ENCODE results near the gene ETNK2.

DNA sequence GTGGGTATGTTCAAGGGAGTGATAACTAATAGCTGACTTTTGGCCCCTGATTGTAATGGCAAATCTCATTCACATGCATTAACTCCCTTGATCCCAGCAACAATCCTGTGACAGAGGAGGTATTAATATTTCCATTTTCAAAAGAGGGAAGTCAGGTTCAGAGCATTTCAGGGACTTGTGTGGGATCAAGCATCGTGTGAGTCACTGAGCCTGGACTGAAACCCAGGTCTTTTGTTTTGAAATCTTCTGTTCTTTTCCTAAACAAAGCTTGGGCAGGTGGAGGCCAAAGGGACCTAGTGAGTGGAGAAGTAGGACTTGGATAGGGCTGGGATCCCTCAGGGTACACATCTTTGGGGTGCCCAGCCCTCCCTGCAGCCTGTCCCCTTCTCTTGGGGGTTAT lies 37.9 kb downstream of the ETNK2 start:
- TF ChIP-seq, protein P1, sequence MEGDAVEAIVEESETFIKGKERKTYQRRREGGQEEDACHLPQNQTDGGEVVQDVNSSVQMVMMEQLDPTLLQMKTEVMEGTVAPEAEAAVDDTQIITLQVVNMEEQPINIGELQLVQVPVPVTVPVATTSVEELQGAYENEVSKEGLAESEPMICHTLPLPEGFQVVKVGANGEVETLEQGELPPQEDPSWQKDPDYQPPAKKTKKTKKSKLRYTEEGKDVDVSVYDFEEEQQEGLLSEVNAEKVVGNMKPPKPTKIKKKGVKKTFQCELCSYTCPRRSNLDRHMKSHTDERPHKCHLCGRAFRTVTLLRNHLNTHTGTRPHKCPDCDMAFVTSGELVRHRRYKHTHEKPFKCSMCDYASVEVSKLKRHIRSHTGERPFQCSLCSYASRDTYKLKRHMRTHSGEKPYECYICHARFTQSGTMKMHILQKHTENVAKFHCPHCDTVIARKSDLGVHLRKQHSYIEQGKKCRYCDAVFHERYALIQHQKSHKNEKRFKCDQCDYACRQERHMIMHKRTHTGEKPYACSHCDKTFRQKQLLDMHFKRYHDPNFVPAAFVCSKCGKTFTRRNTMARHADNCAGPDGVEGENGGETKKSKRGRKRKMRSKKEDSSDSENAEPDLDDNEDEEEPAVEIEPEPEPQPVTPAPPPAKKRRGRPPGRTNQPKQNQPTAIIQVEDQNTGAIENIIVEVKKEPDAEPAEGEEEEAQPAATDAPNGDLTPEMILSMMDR (IDR thresholded peaks at IDR 0.05) = no peak
- no peak for TF ChIP-seq EZH2 (IDR thresholded peaks at IDR 0.05; ENCODE audit: borderline replicate concordance, insufficient read depth, low read depth, low read length, poor library complexity, severe bottlenecking)
